Cardiac muscle cell (in vitro differentiated cells and primary cell): ENCODE data around the gene SIPA1. TPM values are rescaled to one million over a fixed set of nuclear protein-coding genes. Genes with fewer than 3 reads are reported as not detected.

Experiments
- DNase-seq, 2 donors: peaks; one replicate each; pipeline versions ENCODE4 v3.0.0 to v3.0.0-alpha.2; 2010 to 2017; ENCODE audit warnings: low read depth in 1 of 2, low spot score in 1 of 2
- H3K27ac ChIP-seq: fragments of 200-600 bp; sonication (generic); 2 replicates; pipeline ENCODE4 v1.5.1; 2016
- H3K27me3 ChIP-seq: fragments of 200-600 bp; sonication (generic); 2 replicates; pipeline ENCODE4 v1.6.0; 2016; ENCODE audit warnings: control low read depth
- H3K36me3 ChIP-seq: fragments of 200-600 bp; sonication (generic); 2 replicates; pipeline ENCODE4 v1.5.1; 2016; ENCODE audit warnings: control low read depth
- H3K4me1 ChIP-seq: fragments of 200-600 bp; sonication (generic); 2 replicates; pipeline ENCODE4 v1.8.1; 2017; ENCODE audit warnings: low read depth, mild to moderate bottlenecking, mixed run types
- H3K4me3 ChIP-seq: fragments of 200-600 bp; sonication (generic); 2 replicates; pipeline ENCODE4 v1.5.1; 2016; ENCODE audit warnings: mild to moderate bottlenecking
- H3K9me3 ChIP-seq: fragments of 200-600 bp; sonication (generic); 2 replicates; pipeline ENCODE4 v1.5.1; 2017; ENCODE audit warnings: low read depth, mild to moderate bottlenecking, control low read depth
- CTCF ChIP-seq: IDR thresholded peaks from 2 replicates; pipeline ENCODE4 v1.5.1; 2012; ENCODE audit warnings: low read depth, mild to moderate bottlenecking, low read length
- polyA plus RNA-seq: library from polyadenylated mRNA; unstranded; fragments of >200 nt; fragmentation: Nextera tagmentation; extraction: Ambion mirVana; gene quantifications from 2 replicates; pipeline ENCODE4 v1.2.1, GENCODE V29; 2016
- total RNA-seq: library from RNA; depleted of rRNA; stranded (reverse); fragments of >200 nt; gene quantifications from 2 replicates; pipeline ENCODE4 v1.2.3, GENCODE V29; 2016

Gene SIPA1
- total and polyA plus RNA-seq, 2 experiments from 2014 or later, result 21.6 to 25.9 TPM

- H3K36me3 ChIP-seq, result peaks cover 3% of the 10 kb centered on the region
- no peaks in the 10 kb centered on the region for H3K27me3 ChIP-seq
- H3K9me3 ChIP-seq, result no peaks in the 10 kb centered on the region
- no peak overlapping the region for H3K4me3 ChIP-seq
- peaks cover 10% of the 10 kb centered on the region for H3K4me1 ChIP-seq
- H3K27ac ChIP-seq, result no peak overlapping the region
- DNase-seq, result no peak
- no peak for TF ChIP-seq CTCF
Measured at GRCh38 chr11:65610404-65610803, 27.5 kb upstream of the SIPA1 start.

GRCh38 chr11:65611028-65611757 lies 26.7 kb upstream of the SIPA1 start:
- no peaks in the 10 kb centered on the region for H3K36me3 ChIP-seq
- H3K4me1 ChIP-seq, result peaks cover 10% of the 10 kb centered on the region
- no peaks in the 10 kb centered on the region for H3K27me3 ChIP-seq
- no peaks in the 10 kb centered on the region for H3K9me3 ChIP-seq
- no peak for TF ChIP-seq CTCF
- H3K27ac ChIP-seq, result no peak overlapping the region
- DNase-seq, result peak in 1 of 2 donors; percentile 54
- H3K4me3 ChIP-seq, result no peak overlapping the region

- Histone ChIP-seq H3K4me3 (no peak overlapping the region), H3K27ac (no peak overlapping the region), H3K36me3 (no peaks in the 10 kb centered on the region), H3K27me3 (no peaks in the 10 kb centered on the region), H3K4me1 (peaks cover 12% of the 10 kb centered on the region), H3K9me3 (no peaks in the 10 kb centered on the region)
- peak in 1 of 2 donors; percentile 43 for DNase-seq
- no peak for TF ChIP-seq CTCF
Measured at GRCh38 chr11:65611758-65612603, 25.9 kb upstream of the SIPA1 start.

- no peak for TF ChIP-seq CTCF
- DNase-seq, result no peak
- Histone ChIP-seq H3K36me3 (no peaks in the 10 kb centered on the region), H3K9me3 (no peaks in the 10 kb centered on the region), H3K4me1 (peaks cover 12% of the 10 kb centered on the region), H3K27ac (no peak overlapping the region), H3K4me3 (no peak overlapping the region), H3K27me3 (no peaks in the 10 kb centered on the region)
Measured at GRCh38 chr11:65612691-65613090, 25.2 kb upstream of the SIPA1 start.

GRCh38 chr11:65613091-65613928 lies 24.6 kb upstream of the SIPA1 start:
- H3K27ac ChIP-seq, result peak overlapping the region; percentile 77
- no peaks in the 10 kb centered on the region for H3K27me3 ChIP-seq
- DNase-seq, result peak in 1 of 2 donors; percentile 28
- no peaks in the 10 kb centered on the region for H3K36me3 ChIP-seq
- H3K9me3 ChIP-seq, result no peaks in the 10 kb centered on the region
- no peak for TF ChIP-seq CTCF
- H3K4me1 ChIP-seq, result peaks cover 12% of the 10 kb centered on the region
- H3K4me3 ChIP-seq, result peak overlapping the region; percentile 69
